NCI-H2171 treated with DMSO at 0.1 percent for 48 hours (cell line): ENCODE measurements around the gene PLCL1.
"Not testable (repeated sequence)": the region's sequence is repeated elsewhere in the genome, so short reads cannot be mapped to it uniquely, and the experiment has no call there.

Source experiments
- DNase-seq: peaks from one replicate; lab custom pipeline; 2025; lab: John Stamatoyannopoulos, UW

PLCL1 gene

GRCh38 chr2:198000417-198000816 is 196.0 kb downstream of the PLCL1 start:
- DNase-seq: no peak

GRCh38 chr2:198004173-198004572 is 199.8 kb downstream of the PLCL1 start:
- no peak for DNase-seq

GRCh38 chr2:198004921-198005829 is 200.8 kb downstream of the PLCL1 start:
- no peak for DNase-seq

GRCh38 chr2:198006733-198007132 is 202.3 kb downstream of the PLCL1 start:
- DNase-seq: no peak

- no peak for DNase-seq
Observed at GRCh38 chr2:198008230-198008629, 203.8 kb downstream of the PLCL1 start.

GRCh38 chr2:198012025-198012424 is 207.6 kb downstream of the PLCL1 start:
- no peak for DNase-seq

GRCh38 chr2:198016243-198016642 is 211.8 kb downstream of the PLCL1 start:
- no peak for DNase-seq

- DNase-seq: no peak
Observed at GRCh38 chr2:198017068-198017467, 212.7 kb downstream of the PLCL1 start.

- no peak for DNase-seq
Observed at GRCh38 chr2:198028955-198029354, 224.6 kb downstream of the PLCL1 start.

- DNase-seq: not testable (repeated sequence)
Observed at GRCh38 chr2:198029576-198029975, 225.2 kb downstream of the PLCL1 start.

GRCh38 chr2:198033626-198034025 is 229.2 kb downstream of the PLCL1 start:
- no peak for DNase-seq

GRCh38 chr2:198036029-198036879 is 231.9 kb downstream of the PLCL1 start:
- DNase-seq: no peak

GRCh38 chr2:198040835-198041234 is 236.4 kb downstream of the PLCL1 start:
- no peak for DNase-seq

- DNase-seq: no peak
Observed at GRCh38 chr2:198042189-198042588, 237.8 kb downstream of the PLCL1 start.

- no peak for DNase-seq
Observed at GRCh38 chr2:198044777-198045176, 240.4 kb downstream of the PLCL1 start.

- no peak for DNase-seq
Observed at GRCh38 chr2:198045227-198045626, 240.8 kb downstream of the PLCL1 start.

- DNase-seq: no peak
Observed at GRCh38 chr2:198052741-198053140, 248.3 kb downstream of the PLCL1 start.

GRCh38 chr2:198053148-198053547 is 248.8 kb downstream of the PLCL1 start:
- DNase-seq: no peak

GRCh38 chr2:198053776-198054175 is 249.4 kb downstream of the PLCL1 start:
- no peak for DNase-seq

- no peak for DNase-seq
Observed at GRCh38 chr2:198054299-198054698, 249.9 kb downstream of the PLCL1 start.

GRCh38 chr2:198055716-198056115 is 251.3 kb downstream of the PLCL1 start:
- DNase-seq: no peak

GRCh38 chr2:198056836-198057235 is 252.4 kb downstream of the PLCL1 start:
- no peak for DNase-seq

GRCh38 chr2:198059800-198060199 is 255.4 kb downstream of the PLCL1 start:
- no peak for DNase-seq
